Activated CD4-positive, alpha-beta T cell treated with anti-CD3 and anti-CD28 coated beads, Interleukin-10, Interleukin-2, amounts not matched to agents 100 ng/mL and 50 ng/mL, durations not matched to agents 16 hours and 8 hours (primary cell): ENCODE measurements around the gene HOXD9.

Experiments used
- DNase-seq: peaks from one replicate; pipeline ENCODE4 v3.0.0-alpha.2; 2020

The HOXD9 gene

DNA sequence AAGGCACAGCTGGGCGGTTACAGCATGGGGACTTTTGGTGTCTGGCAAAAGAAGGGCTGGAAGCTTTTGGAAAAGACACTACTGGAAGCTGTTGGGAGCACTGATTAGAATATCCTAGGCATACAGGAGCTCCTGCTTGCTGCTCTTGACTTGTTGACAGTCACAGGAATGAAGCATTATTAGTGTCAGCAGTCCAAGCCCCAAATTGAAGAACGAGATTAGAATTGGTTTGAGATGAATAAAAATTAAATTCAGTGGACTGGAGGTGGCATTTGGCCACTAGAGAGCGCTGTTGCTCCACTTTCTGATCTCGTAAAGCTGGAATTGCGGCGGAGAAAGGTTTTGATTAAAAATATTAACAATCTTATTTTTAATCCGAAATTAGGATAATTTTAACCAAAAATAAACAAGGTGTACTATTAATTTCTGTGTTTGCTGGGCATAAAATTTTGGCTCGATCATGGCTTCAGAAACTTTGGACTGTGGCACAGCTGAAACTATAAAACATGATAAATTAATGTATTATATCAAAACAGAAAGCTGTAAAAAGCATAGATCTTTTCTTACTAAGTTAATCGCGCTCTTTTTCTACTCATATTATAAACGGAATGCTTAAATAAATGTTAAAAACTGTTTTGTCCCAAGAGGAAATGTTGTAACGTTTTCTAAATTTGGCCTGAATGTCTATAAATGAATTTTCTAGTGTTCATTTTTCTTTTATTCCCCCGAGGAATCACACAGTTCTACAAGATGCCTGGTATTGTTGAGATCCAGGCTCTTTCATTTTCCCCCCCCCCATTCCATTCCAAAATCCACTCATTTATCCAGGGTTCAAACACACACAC lies 4.6 kb downstream of the HOXD9 start:
- peak; percentile 50 for DNase-seq

DNA sequence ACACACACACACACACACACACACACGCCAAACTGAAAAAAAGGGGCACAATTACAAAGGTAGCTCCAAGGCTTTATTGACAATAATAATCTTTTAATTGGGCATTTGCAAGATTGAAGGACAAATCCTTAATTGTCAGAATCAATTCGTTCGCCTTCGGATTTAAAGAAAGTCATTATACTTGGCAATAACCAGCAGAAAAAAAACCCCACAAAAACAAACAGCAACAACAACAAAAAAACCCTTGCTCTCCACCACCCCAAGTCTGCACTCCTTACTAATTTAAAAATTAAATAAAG lies 5.2 kb downstream of the HOXD9 start:
- no peak for DNase-seq

DNA sequence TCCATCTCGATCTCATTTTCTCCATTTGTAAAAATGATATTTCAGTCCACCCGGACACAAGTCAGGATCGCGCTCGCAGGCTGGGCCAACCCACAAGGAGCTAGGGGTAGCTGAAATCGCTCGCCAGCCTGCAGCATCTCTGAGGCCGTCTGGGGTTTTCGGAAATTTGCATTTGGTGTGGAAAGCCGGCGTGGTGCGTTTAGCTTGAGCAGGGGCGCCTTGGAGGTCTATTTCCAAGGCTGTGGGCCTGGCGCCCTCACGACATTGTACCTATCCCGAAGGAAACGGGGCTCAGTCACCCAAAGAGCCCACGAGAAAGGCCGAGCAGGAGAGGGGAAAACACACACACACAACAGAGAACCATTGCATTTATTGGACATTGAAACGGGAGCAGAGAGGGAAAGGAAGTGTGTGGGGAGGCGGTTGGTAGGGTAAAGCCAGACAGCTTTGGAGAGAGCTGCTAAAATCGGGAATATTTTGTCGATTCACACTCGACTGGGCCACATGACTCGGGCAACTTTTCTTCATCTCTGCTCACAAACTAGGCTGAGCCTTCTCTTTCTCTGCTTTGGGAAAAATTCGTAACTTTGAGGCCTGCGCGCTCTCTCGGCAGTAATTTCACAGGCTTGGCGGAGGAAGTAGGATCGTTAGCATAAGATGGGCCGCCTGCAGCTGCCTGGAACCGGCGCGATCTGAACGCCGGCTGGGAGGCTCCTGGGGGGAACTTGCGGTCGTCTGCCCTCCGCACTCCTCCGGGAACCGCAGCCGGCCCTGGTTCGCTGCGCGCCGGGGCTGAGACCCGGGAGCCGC lies 5.9 kb downstream of the HOXD9 start:
- no peak for DNase-seq

DNA sequence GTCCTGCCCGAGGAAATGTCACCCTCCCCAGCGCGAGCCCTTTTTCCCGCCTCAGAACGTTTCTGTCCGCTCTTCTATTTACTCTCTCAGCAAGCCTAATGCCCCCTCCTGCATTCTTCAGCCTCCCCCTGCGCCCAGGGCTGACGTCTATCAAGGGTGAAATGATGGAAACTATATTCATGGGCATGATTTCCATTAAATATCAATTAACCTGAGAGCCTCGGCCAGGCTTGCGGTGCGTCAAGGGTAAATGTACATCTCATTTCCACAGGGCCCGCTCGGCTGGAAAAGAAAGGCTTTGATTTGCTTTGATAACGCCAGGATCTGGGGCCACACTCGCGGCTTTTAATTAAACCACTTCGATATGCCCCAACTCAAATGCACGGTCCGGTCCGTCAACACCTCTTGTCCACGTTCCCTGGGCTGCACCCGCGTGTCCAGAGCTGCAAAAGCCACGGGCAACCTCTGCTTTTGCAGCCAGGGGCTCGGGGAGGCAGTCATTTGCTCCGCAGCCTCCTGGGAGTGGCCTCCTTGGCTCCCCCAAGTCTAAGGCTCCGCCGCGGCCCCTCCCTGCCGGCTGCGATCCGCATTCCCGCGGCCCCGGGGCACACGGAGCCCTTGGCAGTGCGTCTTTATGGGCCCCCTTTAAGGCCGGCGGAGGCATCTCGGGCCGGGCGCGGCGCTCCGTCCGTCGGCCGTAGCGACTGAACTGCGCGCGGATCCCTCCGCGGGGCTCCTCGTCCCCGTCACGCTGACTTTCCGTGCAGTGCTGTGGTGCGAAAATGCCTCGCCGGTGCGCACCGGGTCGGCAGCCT lies 6.7 kb downstream of the HOXD9 start, which contains the start of gene HOXD8:
Gene HOXD8 (plus strand): TSS at position 724 of the 815 bp plus-strand sequence. CDS start 662 bp downstream, outside the sequence.
- no peak for DNase-seq

DNA sequence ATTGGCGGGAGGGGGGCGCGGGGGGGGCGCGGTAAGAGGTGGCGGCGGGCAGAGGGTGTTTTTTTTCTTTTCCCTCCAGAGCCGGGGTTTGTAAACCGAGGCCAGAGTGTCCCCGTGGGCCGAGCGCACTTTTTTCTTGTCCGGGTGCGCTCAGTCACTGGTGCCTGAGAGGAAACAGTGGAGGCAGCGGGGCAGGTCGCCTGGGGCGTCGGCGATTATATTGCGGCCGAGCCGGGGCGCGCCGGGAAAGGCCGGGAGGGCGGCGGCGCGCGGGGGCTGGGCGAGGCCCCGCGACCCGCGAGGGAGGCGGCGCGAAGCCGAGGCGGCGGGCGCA lies 7.3 kb downstream of the HOXD9 start:
- no peak for DNase-seq

DNA sequence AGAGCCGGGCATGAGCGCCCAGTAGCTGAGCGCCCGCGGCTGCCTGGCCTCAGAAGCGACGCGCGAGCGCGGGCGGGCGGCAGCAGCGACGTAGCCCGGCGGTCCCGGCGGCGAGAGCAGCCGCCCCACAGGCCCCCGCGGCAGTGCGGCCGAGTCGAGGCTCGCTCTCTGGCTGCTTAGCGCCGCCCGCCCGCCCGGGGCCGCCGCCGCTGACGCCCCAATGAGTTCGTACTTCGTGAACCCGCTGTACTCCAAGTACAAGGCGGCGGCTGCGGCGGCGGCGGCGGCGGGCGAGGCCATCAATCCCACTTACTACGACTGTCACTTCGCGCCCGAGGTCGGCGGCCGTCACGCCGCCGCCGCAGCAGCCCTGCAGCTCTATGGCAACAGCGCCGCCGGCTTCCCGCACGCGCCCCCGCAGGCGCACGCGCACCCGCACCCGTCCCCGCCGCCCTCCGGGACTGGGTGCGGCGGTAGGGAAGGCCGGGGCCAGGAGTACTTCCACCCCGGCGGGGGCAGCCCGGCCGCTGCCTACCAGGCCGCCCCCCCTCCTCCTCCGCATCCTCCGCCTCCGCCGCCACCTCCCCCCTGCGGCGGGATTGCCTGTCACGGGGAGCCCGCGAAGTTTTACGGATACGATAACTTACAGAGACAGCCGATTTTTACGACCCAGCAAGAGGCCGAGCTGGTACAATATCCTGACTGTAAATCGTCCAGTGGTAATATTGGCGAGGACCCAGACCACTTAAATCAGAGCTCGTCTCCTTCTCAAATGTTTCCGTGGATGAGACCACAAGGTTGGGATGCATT lies 7.8 kb downstream of the HOXD9 start:
- DNase-seq, result no peak

DNA sequence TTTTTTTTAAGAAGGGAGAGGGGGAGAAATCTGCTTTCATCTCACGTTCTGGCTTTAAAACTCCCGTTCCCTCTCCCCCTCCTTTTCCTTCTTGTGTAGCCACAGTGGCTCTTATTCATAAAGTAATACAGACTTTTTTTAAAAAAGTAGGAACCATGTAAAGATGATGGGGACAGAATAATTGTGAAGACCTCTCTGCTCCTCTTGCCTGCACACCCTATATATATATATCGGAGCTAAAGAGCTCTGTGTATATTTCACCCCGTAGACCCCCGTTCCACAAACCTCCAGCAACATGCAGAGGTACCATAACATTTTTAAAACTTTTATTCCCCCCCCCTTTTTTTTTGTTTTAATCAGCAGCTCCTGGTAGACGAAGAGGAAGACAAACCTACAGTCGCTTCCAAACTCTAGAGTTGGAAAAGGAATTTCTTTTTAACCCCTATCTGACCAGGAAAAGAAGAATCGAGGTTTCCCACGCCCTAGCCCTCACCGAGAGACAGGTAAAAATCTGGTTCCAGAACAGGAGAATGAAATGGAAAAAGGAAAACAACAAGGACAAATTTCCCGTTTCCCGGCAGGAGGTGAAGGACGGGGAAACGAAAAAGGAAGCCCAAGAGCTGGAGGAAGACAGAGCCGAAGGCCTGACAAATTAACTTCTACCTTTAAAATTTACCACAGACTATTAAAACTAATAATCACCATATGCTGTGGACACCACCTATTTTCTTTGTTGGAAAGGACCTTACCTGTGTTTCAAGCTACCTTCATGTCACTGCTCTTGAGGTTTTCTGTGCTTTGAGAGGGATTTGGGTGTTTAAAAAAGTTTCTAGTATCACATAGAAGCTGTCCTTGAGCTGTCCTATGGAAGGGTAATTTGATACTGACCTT lies 8.7 kb downstream of the HOXD9 start:
- DNase-seq, result no peak

DNA sequence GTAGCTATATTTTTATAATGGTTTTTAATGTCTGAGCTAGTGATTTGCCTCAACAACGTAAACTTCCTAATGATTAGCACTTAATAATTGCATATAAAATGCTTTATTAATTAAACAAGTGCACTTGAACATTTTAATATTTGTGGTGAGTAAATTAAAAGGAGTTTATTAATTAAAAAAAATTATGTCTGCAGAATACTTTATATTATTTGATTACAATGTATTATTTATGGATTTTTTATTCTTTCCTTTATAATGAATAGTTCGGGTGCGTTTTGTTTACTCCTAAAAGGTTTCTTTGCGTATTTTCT lies 9.3 kb downstream of the HOXD9 start:
- DNase-seq, result no peak

DNA sequence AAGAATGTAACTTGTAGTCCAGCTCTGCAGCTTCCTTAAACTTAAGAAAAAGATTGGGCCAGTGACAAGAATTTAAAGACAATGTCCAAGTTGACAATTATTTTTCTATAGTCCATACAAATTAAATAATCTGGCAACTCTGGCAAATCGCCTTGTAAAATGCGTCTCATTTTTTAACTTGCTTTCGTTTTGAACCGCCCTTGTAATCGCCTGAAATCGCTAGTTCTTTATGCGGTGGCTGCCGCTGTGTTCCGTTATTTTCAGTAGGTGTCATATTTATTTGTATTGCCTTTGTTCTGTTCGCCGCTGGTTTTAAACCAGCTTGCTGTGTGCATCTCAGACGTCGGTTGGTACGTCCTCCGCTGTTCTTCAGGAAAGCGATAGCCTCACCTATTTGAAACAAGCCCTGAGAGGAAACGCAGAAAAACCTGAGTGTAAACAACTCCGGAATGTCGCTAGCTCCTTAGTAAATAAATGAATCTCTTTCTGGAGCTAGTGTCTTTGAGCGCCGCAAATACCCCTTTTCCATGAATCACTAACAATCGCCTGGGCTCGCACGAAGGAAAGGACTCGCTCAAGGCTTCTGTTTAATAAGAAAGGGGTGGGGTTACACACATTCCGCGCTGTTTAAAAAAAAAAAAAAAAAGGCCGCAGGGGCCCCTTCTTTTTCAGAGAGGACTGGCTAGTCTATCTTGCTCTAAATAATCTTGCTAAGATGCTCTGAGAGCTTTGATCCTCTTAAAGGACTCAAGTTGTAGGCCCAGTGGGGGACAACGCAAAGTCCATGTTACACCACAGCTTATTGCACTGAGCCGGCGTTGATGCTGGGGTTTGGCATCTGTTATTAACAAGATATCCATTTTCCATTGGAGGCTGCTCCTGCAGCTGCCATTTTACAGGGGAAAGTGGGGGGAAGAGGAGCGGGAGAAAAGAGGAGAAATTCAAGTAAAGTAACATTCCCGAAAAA lies 10.0 kb downstream of the HOXD9 start:
- peak; percentile 13 for DNase-seq

DNA sequence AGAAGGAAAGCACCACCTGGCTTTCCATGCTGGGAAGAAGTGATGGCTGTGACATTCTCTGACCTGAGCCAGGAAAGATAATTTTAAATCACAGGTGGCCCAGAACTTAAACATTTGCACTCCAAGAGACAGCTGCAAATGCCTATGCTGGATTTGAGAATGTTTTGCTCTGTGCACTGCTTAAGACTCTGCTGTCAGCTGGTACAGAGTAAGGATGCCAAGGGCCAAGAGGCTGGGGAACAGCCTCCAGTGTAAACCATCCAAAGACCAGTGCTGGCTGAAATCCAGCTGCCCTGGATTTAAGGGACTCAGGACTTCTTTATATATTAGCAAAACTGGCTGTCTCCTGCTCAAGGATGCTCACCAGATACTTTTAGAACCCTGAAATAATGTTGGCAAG lies 10.9 kb downstream of the HOXD9 start:
- DNase-seq, result no peak

DNA sequence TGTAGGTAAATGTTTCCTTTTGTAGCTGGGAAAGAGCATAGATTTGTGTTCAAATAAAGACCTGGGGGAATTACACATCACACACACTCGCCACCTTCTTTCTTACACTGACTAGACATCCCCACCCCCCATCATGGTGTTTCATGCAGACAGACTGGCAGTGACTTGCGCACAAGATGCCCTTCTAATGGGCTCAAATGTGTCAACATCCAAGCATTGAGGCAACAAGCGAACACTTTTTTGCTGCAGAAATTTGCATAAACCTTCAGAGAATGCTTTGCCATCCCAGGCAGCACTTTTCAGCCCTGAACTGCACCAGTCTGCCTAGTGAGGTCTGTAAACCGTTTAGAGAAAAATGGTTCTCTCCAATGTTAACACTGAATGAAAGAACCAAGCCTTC lies 11.5 kb downstream of the HOXD9 start:
- DNase-seq, result no peak

DNA sequence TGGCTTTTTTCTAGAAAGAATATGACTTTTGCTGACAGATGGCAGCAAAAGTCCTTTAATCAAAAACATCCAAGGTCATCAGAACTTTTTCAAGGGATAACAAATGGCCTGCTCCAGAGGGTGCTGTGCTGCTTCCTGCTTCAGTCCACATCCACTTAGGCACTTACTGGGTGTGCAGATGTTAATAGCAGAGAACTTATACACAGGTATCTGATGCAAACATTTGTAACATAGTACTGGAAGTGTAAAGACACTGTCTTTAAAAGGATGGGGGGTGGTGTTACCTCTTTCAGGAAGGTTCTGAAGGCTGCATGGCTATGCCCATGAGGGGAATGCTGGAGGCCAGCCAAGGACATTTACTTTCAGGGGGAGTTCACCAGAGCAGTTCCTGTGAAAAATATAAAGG lies 12.5 kb downstream of the HOXD9 start:
- no peak for DNase-seq

DNA sequence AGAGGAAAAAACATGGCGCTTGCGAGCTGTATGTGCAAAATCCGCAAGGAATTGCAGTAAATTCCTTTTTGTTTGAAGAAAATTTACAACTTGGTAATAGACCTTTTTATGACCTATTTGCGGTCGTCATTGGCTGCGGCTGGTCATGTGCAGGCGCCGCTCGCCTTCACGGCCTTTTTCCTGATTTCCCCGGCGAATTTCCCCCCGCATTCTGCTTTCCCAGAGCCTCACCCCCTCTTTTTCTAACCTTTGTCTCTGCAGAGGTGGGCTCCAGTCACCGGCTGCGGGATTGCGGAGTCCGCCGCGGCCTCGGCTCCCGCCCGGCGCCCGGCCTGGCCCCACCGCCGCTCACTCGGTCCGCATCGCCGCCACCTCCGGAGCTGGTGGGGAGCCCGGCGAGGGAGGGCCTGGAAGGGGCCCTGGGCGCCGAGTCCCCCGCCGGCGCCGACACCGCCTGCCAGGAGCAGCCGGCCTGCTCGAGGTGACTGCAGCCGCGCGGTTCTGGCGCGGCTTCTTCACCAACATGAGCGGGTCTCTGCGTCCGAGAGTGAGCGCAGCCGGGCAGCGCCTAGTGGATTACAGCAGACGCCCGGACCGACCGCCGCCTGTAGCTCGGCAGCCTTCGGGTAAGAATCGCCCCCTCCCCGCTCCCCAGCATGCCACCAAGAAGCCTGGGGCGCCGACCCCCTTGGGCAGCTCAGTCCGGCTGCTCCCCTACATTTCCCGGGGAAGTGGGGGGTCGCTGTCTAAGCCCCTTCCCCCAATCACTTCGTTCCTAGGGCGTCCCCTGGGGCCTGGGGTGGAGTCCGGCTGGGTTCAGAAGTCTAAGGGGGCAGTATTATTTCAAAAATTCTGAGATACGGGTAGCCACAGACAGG lies 14.1 kb downstream of the HOXD9 start:
- DNase-seq, result no peak

DNA sequence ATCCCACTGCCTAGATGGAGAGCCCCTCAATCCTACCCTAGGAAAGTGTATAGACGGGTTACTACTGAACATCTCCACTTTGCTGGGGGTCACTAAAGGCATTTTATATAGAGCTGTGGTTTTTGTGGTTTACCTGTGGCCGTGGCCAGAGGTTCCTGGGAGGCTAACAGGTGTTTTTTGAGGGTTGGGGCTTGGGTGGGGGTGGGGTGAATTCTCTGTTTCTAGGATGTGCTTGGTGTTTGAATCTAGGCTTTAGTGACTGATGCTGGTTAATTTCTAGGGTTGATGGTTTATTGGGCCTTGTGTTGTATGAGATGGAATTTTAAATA lies 14.7 kb downstream of the HOXD9 start:
- no peak for DNase-seq

DNA sequence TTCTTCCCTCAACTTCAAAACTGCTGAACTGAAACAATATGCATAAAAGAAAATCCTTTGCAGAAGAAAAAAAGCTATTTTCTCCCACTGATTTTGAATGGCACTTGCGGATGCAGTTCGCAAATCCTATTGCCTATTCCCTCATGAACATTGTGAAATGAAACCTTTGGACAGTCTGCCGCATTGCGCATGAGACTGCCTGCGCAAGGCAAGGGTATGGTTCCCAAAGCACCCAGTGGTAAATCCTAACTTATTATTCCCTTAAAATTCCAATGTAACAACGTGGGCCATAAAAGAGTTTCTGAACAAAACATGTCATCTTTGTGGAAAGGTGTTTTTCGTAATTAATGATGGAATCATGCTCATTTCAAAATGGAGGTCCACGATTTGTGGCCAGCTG lies 15.4 kb downstream of the HOXD9 start:
- DNase-seq, result no peak

DNA sequence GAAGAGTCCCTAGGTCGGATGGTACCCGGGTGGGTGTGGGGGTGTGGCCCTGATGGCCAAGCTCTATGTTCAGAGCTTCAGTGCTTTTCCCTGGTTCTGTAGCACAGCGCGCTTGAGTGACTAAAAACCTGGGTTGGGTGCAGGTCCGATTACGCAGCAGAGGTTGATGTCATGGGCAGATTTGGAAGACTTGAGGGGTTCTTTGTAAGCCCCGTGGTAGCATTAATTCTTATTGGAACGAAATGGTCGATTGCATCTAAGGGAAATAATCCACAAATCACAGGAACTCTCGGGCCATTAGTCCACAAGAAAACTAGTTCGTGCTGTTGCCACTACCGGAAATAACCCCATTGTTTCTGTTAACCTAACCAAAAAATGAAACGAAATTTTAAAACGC lies 16.0 kb downstream of the HOXD9 start:
- DNase-seq, result no peak

DNA sequence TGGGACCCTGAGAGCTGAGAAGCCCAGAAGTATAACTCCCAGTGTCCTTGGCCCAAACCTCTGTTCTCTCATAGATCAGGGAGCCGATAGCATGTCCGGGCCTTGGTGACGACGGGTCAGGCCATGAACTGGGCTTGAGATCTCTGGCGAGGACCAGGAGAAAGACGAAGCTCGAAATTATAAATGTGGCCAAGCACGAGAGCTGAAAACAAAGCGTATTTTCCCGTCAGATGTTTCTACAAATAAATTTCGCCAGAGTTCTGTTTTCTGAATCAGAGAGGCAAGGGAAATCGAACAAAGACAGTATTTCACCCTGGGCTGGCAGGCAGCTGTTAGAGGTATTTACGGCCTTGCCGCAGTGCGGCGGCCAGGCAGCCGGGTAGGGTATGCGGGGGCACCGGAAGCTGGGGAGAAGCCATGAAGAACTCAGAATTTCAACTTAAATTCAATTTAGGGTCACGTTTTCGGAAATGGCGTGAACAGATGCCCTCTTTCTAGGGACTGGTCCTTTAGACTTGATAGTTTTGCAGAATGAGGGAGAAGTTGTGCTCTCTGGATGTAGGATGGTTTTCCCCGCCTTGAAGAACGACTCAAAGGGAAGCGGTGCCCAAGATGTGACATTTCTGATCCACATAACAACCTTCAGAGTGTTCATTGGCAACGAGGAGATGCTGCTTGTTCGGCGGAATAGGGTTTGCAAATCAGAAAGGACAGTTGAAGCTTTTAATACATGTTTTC lies 16.6 kb downstream of the HOXD9 start:
- no peak for DNase-seq

DNA sequence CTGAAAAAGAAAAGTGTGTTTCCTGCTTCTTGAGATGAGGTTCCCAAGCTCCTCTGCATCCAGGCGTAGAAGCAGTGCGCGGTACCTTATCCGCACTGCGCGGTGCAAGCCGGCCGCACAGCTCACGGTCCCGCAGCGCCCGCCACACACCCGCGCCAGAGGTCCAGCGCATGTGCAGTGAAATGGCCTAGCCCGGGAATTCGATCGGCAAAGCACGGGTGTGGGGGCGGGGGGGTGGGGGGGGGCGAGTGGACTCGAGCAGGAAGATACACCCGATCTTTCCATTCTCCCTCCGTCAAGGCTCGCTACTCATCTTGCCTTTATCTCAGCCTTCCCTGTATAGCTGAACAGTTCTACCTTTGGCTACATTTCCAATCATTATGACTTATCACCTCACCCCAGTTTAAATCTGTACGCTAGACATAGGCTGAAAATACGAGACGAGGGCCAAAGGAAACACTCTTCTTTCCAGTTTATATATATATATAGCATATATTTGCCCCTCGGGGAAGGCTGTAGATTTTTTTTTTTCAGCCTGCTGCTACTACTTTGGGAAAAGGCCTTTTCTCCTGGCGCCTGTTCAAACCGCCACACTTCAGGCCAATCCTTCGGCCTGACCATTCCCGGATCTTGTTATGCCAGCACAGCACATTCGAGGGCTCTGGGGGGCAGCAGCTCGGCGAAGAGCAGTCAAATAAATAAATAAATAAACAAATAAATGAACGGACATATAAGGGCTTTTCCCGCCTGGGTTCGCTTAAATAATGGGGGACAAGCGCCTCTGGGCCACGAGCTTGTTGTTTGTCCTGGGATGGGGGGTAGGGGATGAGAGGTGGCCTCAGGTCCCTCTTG lies 17.4 kb downstream of the HOXD9 start:
- no peak for DNase-seq
